ENCODE measurements around the gene FLRT3.

DNA sequence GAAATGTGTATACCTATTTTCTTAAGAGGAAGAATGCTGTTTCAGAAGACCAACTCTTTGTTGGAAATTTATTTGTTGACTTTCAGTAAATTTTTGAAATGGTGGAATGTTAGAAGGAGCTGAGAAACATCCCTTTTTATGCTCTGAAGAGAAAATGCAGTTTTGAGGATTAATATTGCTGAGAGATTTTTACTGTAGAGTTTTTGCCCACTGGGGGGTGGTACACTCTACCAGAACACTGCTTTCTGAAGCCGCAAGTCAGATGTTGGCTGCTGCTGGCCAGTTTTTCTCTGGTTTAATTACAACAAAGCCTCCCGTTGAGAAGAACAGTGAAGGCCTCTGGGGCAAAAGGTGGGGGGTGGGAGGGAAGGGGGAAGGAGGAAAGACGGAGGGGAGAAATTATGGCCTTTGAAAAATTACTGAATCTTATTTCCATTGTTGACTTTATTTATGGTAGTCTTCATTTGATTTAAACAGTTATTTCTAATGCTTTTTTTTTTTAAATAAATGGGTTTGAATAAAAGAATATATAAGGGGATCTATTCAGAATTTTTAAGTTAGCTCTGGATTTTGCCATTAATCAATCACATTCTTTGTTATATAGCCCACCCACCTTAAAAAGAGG, 3.0 kb downstream of the FLRT3 start:
- TF ChIP-seq, protein P1, sequence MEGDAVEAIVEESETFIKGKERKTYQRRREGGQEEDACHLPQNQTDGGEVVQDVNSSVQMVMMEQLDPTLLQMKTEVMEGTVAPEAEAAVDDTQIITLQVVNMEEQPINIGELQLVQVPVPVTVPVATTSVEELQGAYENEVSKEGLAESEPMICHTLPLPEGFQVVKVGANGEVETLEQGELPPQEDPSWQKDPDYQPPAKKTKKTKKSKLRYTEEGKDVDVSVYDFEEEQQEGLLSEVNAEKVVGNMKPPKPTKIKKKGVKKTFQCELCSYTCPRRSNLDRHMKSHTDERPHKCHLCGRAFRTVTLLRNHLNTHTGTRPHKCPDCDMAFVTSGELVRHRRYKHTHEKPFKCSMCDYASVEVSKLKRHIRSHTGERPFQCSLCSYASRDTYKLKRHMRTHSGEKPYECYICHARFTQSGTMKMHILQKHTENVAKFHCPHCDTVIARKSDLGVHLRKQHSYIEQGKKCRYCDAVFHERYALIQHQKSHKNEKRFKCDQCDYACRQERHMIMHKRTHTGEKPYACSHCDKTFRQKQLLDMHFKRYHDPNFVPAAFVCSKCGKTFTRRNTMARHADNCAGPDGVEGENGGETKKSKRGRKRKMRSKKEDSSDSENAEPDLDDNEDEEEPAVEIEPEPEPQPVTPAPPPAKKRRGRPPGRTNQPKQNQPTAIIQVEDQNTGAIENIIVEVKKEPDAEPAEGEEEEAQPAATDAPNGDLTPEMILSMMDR (IDR thresholded peaks at IDR 0.05) = peak in 5 of 6 experiments; percentile 28 to 60 (median 38)
- TF ChIP-seq POLR2A (IDR thresholded peaks at IDR 0.05) = no peak

Measured in esophagus squamous epithelium (tissue), 4 donors.